Measurements from ENCODE around the gene DLGAP4.

Gene DLGAP4

GRCh38 chr20:36308986-36309385 lies 2.8 kb downstream of the DLGAP4 start:
- DNase-seq (ENCODE audit: low spot score): no peak

GRCh38 chr20:36309643-36310042 lies 3.5 kb downstream of the DLGAP4 start:
- DNase-seq (ENCODE audit: low spot score): no peak

- DNase-seq (ENCODE audit: low spot score): no peak
Measured at GRCh38 chr20:36310215-36310981, 4.3 kb downstream of the DLGAP4 start.

GRCh38 chr20:36311141-36311853 lies 5.2 kb downstream of the DLGAP4 start:
- DNase-seq (ENCODE audit: low spot score): no peak

GRCh38 chr20:36311854-36312723 lies 6.0 kb downstream of the DLGAP4 start:
- no peak for DNase-seq (ENCODE audit: low spot score)

GRCh38 chr20:36312724-36313441 lies 6.7 kb downstream of the DLGAP4 start:
- no peak for DNase-seq (ENCODE audit: low spot score)

GRCh38 chr20:36313476-36313875 lies 7.3 kb downstream of the DLGAP4 start:
- no peak for DNase-seq (ENCODE audit: low spot score)

- DNase-seq (ENCODE audit: low spot score): no peak
Measured at GRCh38 chr20:36313926-36314325, 7.8 kb downstream of the DLGAP4 start.

- DNase-seq (ENCODE audit: low spot score): no peak
Measured at GRCh38 chr20:36314734-36315544, 8.8 kb downstream of the DLGAP4 start.

GRCh38 chr20:36315545-36316351 lies 9.6 kb downstream of the DLGAP4 start:
- DNase-seq (ENCODE audit: low spot score): no peak

GRCh38 chr20:36317675-36318074 lies 11.5 kb downstream of the DLGAP4 start:
- no peak for DNase-seq (ENCODE audit: low spot score)

- DNase-seq (ENCODE audit: low spot score): no peak
Measured at GRCh38 chr20:36318166-36318565, 12.0 kb downstream of the DLGAP4 start.

- DNase-seq (ENCODE audit: low spot score): no peak
Measured at GRCh38 chr20:36319356-36320260, 13.5 kb downstream of the DLGAP4 start.

GRCh38 chr20:36320261-36320897 lies 14.2 kb downstream of the DLGAP4 start:
- DNase-seq (ENCODE audit: low spot score): no peak

GRCh38 chr20:36320898-36321695 lies 15.0 kb downstream of the DLGAP4 start:
- DNase-seq (ENCODE audit: low spot score): no peak

- no peak for DNase-seq (ENCODE audit: low spot score)
Measured at GRCh38 chr20:36322131-36322530, 16.0 kb downstream of the DLGAP4 start.

GRCh38 chr20:36330091-36330490 lies 24.0 kb downstream of the DLGAP4 start:
- DNase-seq (ENCODE audit: low spot score): no peak

- no peak for DNase-seq (ENCODE audit: low spot score)
Measured at GRCh38 chr20:36331209-36331608, 25.1 kb downstream of the DLGAP4 start.
